IMR-90 (cell line): ENCODE results near the gene DUSP12. TPM values are rescaled to one million over a fixed set of nuclear protein-coding genes. Genes with fewer than 3 reads are reported as not detected.

Source experiments
- ATAC-seq: fragments of 200-7000 bp; cut with Tn5 transposase; 2 replicates; pipeline ENCODE4 v1.9.1; 2020; ENCODE audit warnings: low read depth, mild to moderate bottlenecking, moderate library complexity
- BruUV-seq: library from RNA; stranded (reverse); fragments of 400-500 nt; replicated peaks from 2 replicates; lab custom pipeline; 2021; lab: Mats Ljungman, UMichigan
- CTCF ChIA-PET: fragments of 300-600 bp; formaldehyde crosslinking; extraction: SDS; loops from one replicate; lab custom pipeline; 2021; ENCODE audit warnings: antibody characterized with exemption; lab: Yijun Ruan, JAX
- POLR2A ChIA-PET: fragments of 300-600 bp; sonication (Branson Sonifier 250); formaldehyde crosslinking; loops from one replicate; lab custom pipeline; 2022; ENCODE audit warnings: antibody characterized with exemption; ENCODE audit not compliant: unreplicated experiment; lab: Charles Lee
- DNase-seq: peaks from one replicate; pipeline ENCODE4 v3.0.0; 2013
- H2AFZ ChIP-seq: replicated peaks from 2 replicates; pipeline ENCODE3; 2013; ENCODE audit warnings: low read length, mild to moderate bottlenecking; ENCODE audit not compliant: poor library complexity
- H2AK5ac ChIP-seq: 2 replicates; pipeline ENCODE4 v1.6.1; 2013; ENCODE audit warnings: low read depth, low read length, inconsistent platforms
- H2AK9ac ChIP-seq: replicated peaks from 2 replicates; pipeline ENCODE3; 2013; ENCODE audit warnings: mild to moderate bottlenecking, low read depth, low read length, moderate library complexity; ENCODE audit not compliant: poor library complexity
- H2BK120ac ChIP-seq: 2 replicates; pipeline ENCODE4 v1.6.1; 2013; ENCODE audit warnings: low read depth, low read length, inconsistent platforms
- H2BK15ac ChIP-seq: 3 replicates; pipeline ENCODE4 v1.6.1; 2013; ENCODE audit warnings: low read depth, low read length, inconsistent platforms
- H2BK20ac ChIP-seq: 2 replicates; pipeline ENCODE4 v1.6.1; 2013; ENCODE audit warnings: low read depth, mild to moderate bottlenecking, inconsistent platforms, low read length, moderate library complexity
- H2BK5ac ChIP-seq: 2 replicates; pipeline ENCODE4 v1.6.1; 2013; ENCODE audit warnings: mild to moderate bottlenecking, low read depth, low read length, inconsistent platforms; ENCODE audit not compliant: poor library complexity, severe bottlenecking
- H3K14ac ChIP-seq: replicated peaks from 2 replicates; pipeline ENCODE4 v1.6.1; 2013; ENCODE audit warnings: low read depth, low read length, inconsistent platforms
- H3K18ac ChIP-seq: 2 replicates; pipeline ENCODE4 v1.6.1; 2013; ENCODE audit warnings: low read depth, low read length, control low read depth
- H3K23ac ChIP-seq: 2 replicates; pipeline ENCODE4 v1.6.1; 2013; ENCODE audit warnings: low read depth, low read length, inconsistent platforms
- H3K27ac ChIP-seq: 2 replicates; pipeline ENCODE4 v1.5.1; 2013; ENCODE audit warnings: mild to moderate bottlenecking, control low read depth, low read length; ENCODE audit not compliant: insufficient read depth
- H3K27me3 ChIP-seq: 2 replicates; pipeline ENCODE4 v1.6.1; 2013; ENCODE audit warnings: low read length; ENCODE audit not compliant: control insufficient read depth, insufficient read depth
- H3K36me3 ChIP-seq: 2 replicates; pipeline ENCODE4 v1.6.1; 2013; ENCODE audit warnings: low read length, mixed read lengths; ENCODE audit not compliant: control insufficient read depth, insufficient read depth
- H3K4ac ChIP-seq: 2 replicates; pipeline ENCODE4 v1.6.1; 2013; ENCODE audit warnings: low read depth, low read length, inconsistent platforms
- H3K4me1 ChIP-seq: 2 replicates; pipeline ENCODE4 v1.6.1; 2013; ENCODE audit warnings: low read length, mixed read lengths; ENCODE audit not compliant: control insufficient read depth, insufficient read depth
- H3K4me2 ChIP-seq: 2 replicates; pipeline ENCODE4 v1.6.1; 2013; ENCODE audit warnings: low read depth, mild to moderate bottlenecking, control low read depth, low read length, moderate library complexity
- H3K4me3 ChIP-seq: 2 replicates; pipeline ENCODE4 v1.5.1; 2013; ENCODE audit warnings: low read depth, mild to moderate bottlenecking, control low read depth, low read length, moderate library complexity; ENCODE audit not compliant: insufficient read depth
- H3K56ac ChIP-seq: 2 replicates; pipeline ENCODE4 v1.6.1; 2013; ENCODE audit warnings: low read length, inconsistent platforms; ENCODE audit not compliant: insufficient read depth; ENCODE audit errors: extremely low read depth
- H3K79me1 ChIP-seq, 2 experiments: 2 replicates each; pipeline ENCODE4 v1.6.1; 2013; ENCODE audit warnings: low read length in 2 of 2, inconsistent platforms in 1 of 2, low read depth in 1 of 2
- H3K9ac ChIP-seq: 2 replicates; pipeline ENCODE4 v1.6.1; 2013; ENCODE audit warnings: low read depth, low read length, control low read depth
- H3K9me1 ChIP-seq: 2 replicates; pipeline ENCODE4 v1.6.1; 2013; ENCODE audit warnings: low read length, inconsistent platforms; ENCODE audit not compliant: insufficient read depth
- H3K9me3 ChIP-seq: 2 replicates; pipeline ENCODE4 v1.6.1; 2013; ENCODE audit warnings: low read length; ENCODE audit not compliant: control insufficient read depth, insufficient read depth
- H4K20me1 ChIP-seq: 2 replicates; pipeline ENCODE4 v1.6.1; 2013; ENCODE audit warnings: low read length, inconsistent platforms; ENCODE audit not compliant: insufficient read depth
- H4K5ac ChIP-seq: 2 replicates; pipeline ENCODE4 v1.6.1; 2013; ENCODE audit warnings: mild to moderate bottlenecking, low read depth, low read length, control low read depth
- H4K8ac ChIP-seq, 2 experiments: 2 replicates each; pipeline ENCODE4 v1.6.1; 2013; ENCODE audit warnings: low read depth in 2 of 2, low read length in 2 of 2, control low read depth in 1 of 2, inconsistent platforms in 1 of 2
- H4K91ac ChIP-seq: 2 replicates; pipeline ENCODE4 v1.6.1; 2013; ENCODE audit warnings: low read depth, low read length, inconsistent platforms; ENCODE audit not compliant: insufficient read depth
- BHLHE40 ChIP-seq: fragments of 150-350 bp; IDR thresholded peaks from 2 replicates; pipeline ENCODE4 v1.6.1; 2016; ENCODE audit warnings: mild to moderate bottlenecking, low read depth, low read length
- CEBPB ChIP-seq: IDR thresholded peaks from 2 replicates; pipeline ENCODE4 v1.6.1; 2012; ENCODE audit warnings: low read depth, low read length, improper control_type of control experiment
- CTCF ChIP-seq: conservative IDR thresholded peaks from 2 replicates; pipeline ENCODE4 v1.5.1; 2012; ENCODE audit warnings: mild to moderate bottlenecking, low read depth, low read length, improper control_type of control experiment
- ELK1 ChIP-seq: fragments of 150-350 bp; IDR thresholded peaks from 2 replicates; pipeline ENCODE4 v1.6.1; 2016; ENCODE audit warnings: low read depth, mild to moderate bottlenecking, low read length, moderate library complexity, borderline replicate concordance
- FOS ChIP-seq: fragments of 150-350 bp; IDR thresholded peaks from 2 replicates; pipeline ENCODE4 v1.6.1; 2016; ENCODE audit warnings: low read depth, low read length
- MAFK ChIP-seq: IDR thresholded peaks from 2 replicates; pipeline ENCODE4 v1.6.1; 2012; ENCODE audit warnings: low read depth, low read length, improper control_type of control experiment
- MAZ ChIP-seq: IDR thresholded peaks from 2 replicates; pipeline ENCODE4 v1.6.1; 2012; ENCODE audit warnings: low read depth, mild to moderate bottlenecking, low read length, improper control_type of control experiment, moderate library complexity, borderline replicate concordance
- MXI1 ChIP-seq: IDR thresholded peaks from 2 replicates; pipeline ENCODE4 v1.6.1; 2012; ENCODE audit warnings: low read depth, mild to moderate bottlenecking, low read length, moderate library complexity, borderline replicate concordance
- NFE2L2 ChIP-seq: fragments of 150-350 bp; IDR thresholded peaks from 2 replicates; pipeline ENCODE4 v1.6.1; 2016; ENCODE audit warnings: low read depth, mild to moderate bottlenecking, low read length
- POLR2A ChIP-seq: IDR thresholded peaks from 2 replicates; pipeline ENCODE4 v1.6.1; 2012; ENCODE audit warnings: mild to moderate bottlenecking, low read depth, low read length
- RCOR1 ChIP-seq: IDR thresholded peaks from 2 replicates; pipeline ENCODE4 v1.6.1; 2012; ENCODE audit warnings: mild to moderate bottlenecking, low read length, improper control_type of control experiment; ENCODE audit not compliant: insufficient replicate concordance
- RFX5 ChIP-seq: IDR thresholded peaks from 2 replicates; pipeline ENCODE4 v1.8.0; 2012; ENCODE audit warnings: low read depth, mild to moderate bottlenecking, low read length, moderate library complexity
- SMC3 ChIP-seq: fragments of 150-350 bp; IDR thresholded peaks from 2 replicates; pipeline ENCODE4 v1.6.1; 2016; ENCODE audit warnings: low read depth, mild to moderate bottlenecking, antibody characterized with exemption, low read length, moderate library complexity
- USF2 ChIP-seq: fragments of 150-350 bp; IDR thresholded peaks from 2 replicates; pipeline ENCODE4 v1.6.1; 2017; ENCODE audit warnings: mild to moderate bottlenecking, antibody characterized with exemption, low read length, low read depth
- WGBS, 2 experiments: methylation state at CpG; one replicate each; pipeline versions ENCODE4 v1.1.5 to v1.1.7; 2013; ENCODE audit warnings: missing lambda C conversion rate in 2 of 2; ENCODE audit not compliant: insufficient read length in 1 of 2; ENCODE audit errors: extremely low coverage in 2 of 2; 5-methylcytosine and 5-hydroxymethylcytosine counted together
- dilution Hi-C: fragments of 300-500 bp; cut with HindIII; formaldehyde crosslinking; loops from one replicate; pipeline ENCODE4 v1.14.3; 2018; ENCODE audit warnings: low sequenced_read_pairs; ENCODE audit not compliant: unreplicated experiment
- in situ Hi-C: fragments of 300-500 bp; cut with MboI; formaldehyde crosslinking; loops from 3 replicates; pipeline ENCODE4 v1.14.3; 2019; ENCODE audit warnings: low sequenced_read_pairs, inconsistent platforms, mixed read lengths
- intact Hi-C: fragments of 100-400 bp; cut with micrococcal nuclease; formaldehyde crosslinking; loops from 2 replicates; pipeline ENCODE4 v1.10.0; 2022
- polyA plus RNA-seq, 3 experiments: library from polyadenylated mRNA; depleted of rRNA; stranded (reverse); fragments of >200 nt; gene quantifications; 2 replicates each; pipeline ENCODE4 v1.2.3, GENCODE V29; 2012; ENCODE audit warnings: low replicate concordance in 1 of 3
- total RNA-seq: library from RNA; depleted of rRNA; stranded (reverse); fragments of >200 nt; gene quantifications from 2 replicates; pipeline ENCODE4 v1.2.3, GENCODE V29; 2012

DUSP12 gene
- total and polyA plus RNA-seq, 2 of the 4 experiments (the other 2 are of a cell fraction) = 31.5 to 35.6 TPM

- dilution Hi-C loops = no loop called here
Measured at GRCh38 chr1:161737625-161738024, 12.0 kb upstream of the DUSP12 start.

More at GRCh38 chr1:161737625-161738024, 12.0 kb upstream of the DUSP12 start:
- CTCF ChIA-PET = interaction anchor here (0.8 to 1.2 kb wide), 3 partner anchors 12 to 250 kb away, joined by 3 to 4 read pairs (median 3); partner anchors contain the start of gene DUSP12
- H3K4me3 ChIP-seq = no peak overlapping the region
- H2BK15ac ChIP-seq = no peak overlapping the region; the same call in 2 of the 3 replicates
- no peak overlapping the region for H3K56ac ChIP-seq
- no peak overlapping the region for H4K91ac ChIP-seq
- no peak overlapping the region for H2BK20ac ChIP-seq
- H4K8ac ChIP-seq = no peak overlapping the region
- WGBS, 2 experiments = no CpG with 5 or more reads among the region's 2 CpGs
- H3K27me3 ChIP-seq = no peaks in the 10 kb centered on the region
- no peaks in the 10 kb centered on the region for H3K79me1 ChIP-seq
- no peak overlapping the region for H3K27ac ChIP-seq
- H2BK120ac ChIP-seq = no peak overlapping the region
- H2AK5ac ChIP-seq = no peak overlapping the region
- H3K9ac ChIP-seq = no peak overlapping the region
- no peak for ATAC-seq
- no peaks in the 10 kb centered on the region for H3K36me3 ChIP-seq
- H3K23ac ChIP-seq = no peak overlapping the region
- H3K4ac ChIP-seq = peak overlapping the region; percentile 11; the same call in 1 of the 2 replicates
- in situ Hi-C loops (loop anchor here (10.0 to 25.0 kb wide), 2 partner anchors 100 to 193 kb away; partner anchors contain the start of genes FCGR3A and FCGR3B), intact Hi-C loops (loop anchor here (10.0 kb wide), 1 partner anchor 173 kb away; no protein-coding TSS in a partner anchor)
- no peak overlapping the region for H2AFZ ChIP-seq
- peaks cover 5% of the 10 kb centered on the region for H3K4me1 ChIP-seq
- no peak overlapping the region for H4K5ac ChIP-seq
- H3K9me1 ChIP-seq = peaks cover 5% of the 10 kb centered on the region
- no TSS peak for BruUV-seq
- POLR2A ChIA-PET = no interaction called here
- TF ChIP-seq RFX5 (no peak), CEBPB (no peak), POLR2A (no peak), RCOR1 (no peak), CTCF (no peak), MAZ (no peak), MAFK (no peak), ELK1 (no peak), USF2 (no peak), MXI1 (no peak), SMC3 (no peak), BHLHE40 (no peak), FOS (no peak), NFE2L2 (no peak)
- H4K20me1 ChIP-seq = no peaks in the 10 kb centered on the region
- H3K14ac ChIP-seq = peak overlapping the region; percentile 10; the same call in 1 of the 2 replicates
- H3K9me3 ChIP-seq = no peaks in the 10 kb centered on the region
- H2AK9ac ChIP-seq = no peak overlapping the region
- no peak overlapping the region for H3K18ac ChIP-seq
- no peak overlapping the region for H2BK5ac ChIP-seq
- no peak overlapping the region for H3K4me2 ChIP-seq
- no peak for DNase-seq
